Ectodermal cell (in vitro differentiated cells): ENCODE results near the gene ANKS6.

ENCODE experiments used
- H3K27ac ChIP-seq: 2 replicates; pipeline ENCODE4 v1.7.0; 2013; ENCODE audit warnings: mild to moderate bottlenecking, low read depth, low read length; ENCODE audit not compliant: insufficient read depth, poor library complexity, severe bottlenecking
- H3K27me3 ChIP-seq: 2 replicates; pipeline ENCODE4 v1.7.0; 2013; ENCODE audit warnings: mild to moderate bottlenecking, low read length; ENCODE audit not compliant: insufficient read depth, control insufficient read depth, poor library complexity, severe bottlenecking
- H3K36me3 ChIP-seq: one replicate; pipeline ENCODE4 v1.7.0; 2013; ENCODE audit warnings: low read length; ENCODE audit not compliant: control insufficient read depth, insufficient read depth
- H3K4me1 ChIP-seq: one replicate; pipeline ENCODE4 v1.7.0; 2013; ENCODE audit warnings: low read length; ENCODE audit not compliant: control insufficient read depth, insufficient read depth
- H3K4me3 ChIP-seq: 2 replicates; pipeline ENCODE4 v1.7.0; 2013; ENCODE audit warnings: low read depth, low read length, control low read depth; ENCODE audit not compliant: insufficient read depth
- H3K9me3 ChIP-seq: 2 replicates; pipeline ENCODE4 v1.7.0; 2013; ENCODE audit warnings: mild to moderate bottlenecking, low read length, moderate library complexity; ENCODE audit not compliant: control insufficient read depth
- WGBS, 2 experiments: methylation state at CpG; one replicate each; pipeline ENCODE4 v1.1.7; 2013; ENCODE audit warnings: missing lambda C conversion rate in 2 of 2; 5-methylcytosine and 5-hydroxymethylcytosine counted together

Gene ANKS6

DNA sequence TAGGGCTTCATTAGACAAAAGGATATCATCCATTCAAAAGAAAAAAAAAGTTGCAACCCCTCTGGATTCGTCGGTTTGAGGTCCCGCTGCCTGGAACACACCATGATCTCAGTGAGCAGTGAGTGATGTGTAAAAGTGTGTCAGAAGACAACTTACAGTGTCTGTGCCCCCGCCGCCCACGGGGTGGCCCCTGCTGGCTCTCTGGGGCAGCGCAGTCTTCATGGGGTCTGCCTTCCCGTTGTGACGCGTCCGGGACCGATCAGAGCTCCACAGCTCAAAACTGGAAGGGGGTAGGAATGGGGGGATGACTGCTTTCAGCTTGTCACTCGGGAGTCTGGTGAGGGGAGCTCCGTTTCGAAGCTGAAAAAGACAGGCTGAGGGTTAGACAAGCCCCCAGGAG is 22.6 kb downstream of the ANKS6 start:
- H3K27me3 ChIP-seq, result no peaks in the 10 kb centered on the region
- no peak overlapping the region for H3K27ac ChIP-seq
- peaks cover 40% of the 10 kb centered on the region for H3K36me3 ChIP-seq
- 96 to 97% methylated on average over 15 of the region's 15 CpGs for WGBS, 2 experiments
- no peaks in the 10 kb centered on the region for H3K4me1 ChIP-seq
- H3K9me3 ChIP-seq, result no peaks in the 10 kb centered on the region
- no peak overlapping the region for H3K4me3 ChIP-seq

DNA sequence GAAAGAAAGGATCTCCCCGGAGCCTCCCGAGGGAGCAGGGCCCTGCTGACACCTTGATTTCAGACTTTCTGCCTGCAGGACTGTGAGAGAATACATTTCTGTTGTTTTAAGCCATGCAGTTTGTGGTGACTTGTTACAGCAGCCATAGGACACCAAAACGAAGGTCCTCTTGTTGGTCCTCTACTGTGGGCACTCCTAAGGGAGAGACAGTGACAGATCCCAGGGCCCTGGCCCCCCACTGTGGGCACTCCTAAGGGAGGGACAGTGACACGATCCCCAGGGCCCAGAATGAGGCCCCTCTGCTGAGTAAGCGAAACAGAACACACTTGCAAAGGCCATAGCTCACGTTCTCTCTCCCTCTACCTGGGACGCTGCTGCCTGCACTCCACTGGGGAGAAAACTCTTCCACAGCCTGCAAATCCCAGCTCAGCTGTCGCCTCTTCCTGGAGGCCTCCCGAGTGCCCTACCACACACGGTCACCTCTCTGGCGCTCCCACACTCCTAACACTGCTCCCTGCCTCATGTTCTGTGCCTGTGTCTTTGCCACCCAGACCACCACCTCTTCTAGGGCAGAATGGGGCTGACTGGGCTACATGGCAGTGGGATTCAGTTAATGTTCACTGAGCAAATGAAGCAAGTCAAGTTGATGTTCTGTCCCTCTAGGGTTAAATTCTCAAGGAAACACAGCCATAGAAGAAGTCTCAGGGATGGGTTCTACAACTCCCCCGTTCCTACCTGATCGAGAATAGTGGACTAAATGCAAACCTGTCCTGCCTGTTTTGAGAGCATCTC is 23.8 kb downstream of the ANKS6 start:
- no peak overlapping the region for H3K27ac ChIP-seq
- H3K27me3 ChIP-seq, result no peaks in the 10 kb centered on the region
- H3K9me3 ChIP-seq, result no peaks in the 10 kb centered on the region
- peaks cover 44% of the 10 kb centered on the region for H3K36me3 ChIP-seq
- H3K4me1 ChIP-seq, result no peaks in the 10 kb centered on the region
- WGBS, 2 experiments, result 91 to 95% methylated on average over 13 of the region's 13 CpGs
- H3K4me3 ChIP-seq, result no peak overlapping the region

DNA sequence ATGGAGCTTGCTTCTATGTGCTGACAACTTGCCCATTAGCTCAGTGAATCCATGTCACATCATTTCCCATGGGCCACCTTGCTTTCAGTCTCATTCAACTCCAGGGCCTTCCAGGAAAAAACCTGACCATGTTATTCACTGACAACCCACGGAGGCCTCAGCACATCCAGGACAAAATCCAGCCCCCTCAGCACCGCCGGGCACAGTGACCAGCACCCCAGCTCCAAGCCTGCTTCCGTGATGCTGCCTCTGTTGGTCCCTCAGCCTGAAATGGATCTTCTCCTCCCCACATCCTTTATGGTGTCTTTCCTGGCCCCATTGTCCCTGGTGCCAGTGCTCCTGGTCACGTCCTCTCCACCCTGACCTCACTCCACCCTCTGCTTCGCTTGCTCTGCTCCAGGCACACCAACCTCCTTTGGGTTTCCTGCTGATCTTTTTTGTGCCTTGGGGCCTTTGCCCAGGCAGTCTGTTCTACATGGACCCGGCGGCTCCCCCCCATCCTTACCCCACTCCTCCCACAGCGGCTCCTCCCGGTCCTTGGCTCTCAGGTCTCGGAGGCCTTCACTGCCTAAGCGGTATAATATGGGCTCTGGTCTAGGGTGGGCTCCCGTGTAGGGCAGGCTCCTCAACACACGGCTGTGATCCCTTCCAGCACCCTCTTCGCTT is 25.0 kb downstream of the ANKS6 start:
- Histone ChIP-seq H3K27ac (no peak overlapping the region), H3K27me3 (no peaks in the 10 kb centered on the region), H3K36me3 (peaks cover 44% of the 10 kb centered on the region), H3K4me1 (no peaks in the 10 kb centered on the region), H3K4me3 (no peak overlapping the region), H3K9me3 (no peaks in the 10 kb centered on the region)
- WGBS, 2 experiments, result 95 to 96% methylated on average over 15 of the region's 15 CpGs

DNA sequence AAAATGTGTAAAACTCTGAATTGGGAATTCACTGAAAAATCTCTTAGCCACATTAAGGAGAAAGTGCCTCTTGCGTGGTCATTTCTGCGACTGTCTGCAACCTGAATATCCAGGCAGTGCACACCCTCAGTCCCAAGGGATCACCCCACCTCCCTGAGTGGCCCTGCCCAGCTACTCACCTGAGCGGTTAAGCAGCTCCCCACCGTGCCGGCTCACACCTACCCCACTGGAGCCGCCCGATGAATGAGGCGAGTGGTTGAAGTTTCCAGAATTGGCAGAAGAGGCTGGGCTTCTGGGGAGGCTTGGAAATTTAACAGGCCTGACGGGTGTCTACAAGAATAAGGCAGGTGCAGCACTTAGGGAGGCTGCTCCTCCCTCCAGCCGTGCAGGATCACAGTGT is 25.6 kb downstream of the ANKS6 start:
- H3K27ac ChIP-seq, result no peak overlapping the region
- H3K36me3 ChIP-seq, result peaks cover 44% of the 10 kb centered on the region
- H3K9me3 ChIP-seq, result no peaks in the 10 kb centered on the region
- no peak overlapping the region for H3K4me3 ChIP-seq
- no peaks in the 10 kb centered on the region for H3K4me1 ChIP-seq
- H3K27me3 ChIP-seq, result no peaks in the 10 kb centered on the region
- 96% methylated on average over 10 of the region's 10 CpGs for WGBS, 2 experiments

DNA sequence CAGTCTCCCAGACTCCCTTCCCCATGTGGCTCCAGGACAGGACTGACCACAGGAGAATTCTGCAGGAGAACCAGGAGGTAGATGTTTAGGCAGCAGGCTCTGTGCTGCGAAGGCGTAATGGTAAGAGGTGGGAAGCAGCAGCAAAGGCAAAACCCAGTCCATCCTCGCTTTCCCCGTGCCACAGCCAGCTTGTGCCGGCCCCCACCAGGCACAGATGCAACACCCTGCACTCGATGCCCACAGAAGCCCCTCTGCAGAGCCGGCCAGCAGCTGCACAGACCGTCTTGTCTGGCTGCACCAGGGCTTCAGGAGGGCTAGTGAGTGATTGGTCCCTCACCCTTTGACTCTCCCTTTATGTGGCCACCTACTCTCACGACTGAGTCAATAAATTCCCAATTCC is 28.0 kb downstream of the ANKS6 start:
- Histone ChIP-seq H3K27me3 (no peaks in the 10 kb centered on the region), H3K4me1 (no peaks in the 10 kb centered on the region), H3K36me3 (peaks cover 33% of the 10 kb centered on the region), H3K27ac (no peak overlapping the region), H3K4me3 (no peak overlapping the region), H3K9me3 (no peaks in the 10 kb centered on the region)
- WGBS, 2 experiments, result 93 to 95% methylated on average over 9 of the region's 9 CpGs

DNA sequence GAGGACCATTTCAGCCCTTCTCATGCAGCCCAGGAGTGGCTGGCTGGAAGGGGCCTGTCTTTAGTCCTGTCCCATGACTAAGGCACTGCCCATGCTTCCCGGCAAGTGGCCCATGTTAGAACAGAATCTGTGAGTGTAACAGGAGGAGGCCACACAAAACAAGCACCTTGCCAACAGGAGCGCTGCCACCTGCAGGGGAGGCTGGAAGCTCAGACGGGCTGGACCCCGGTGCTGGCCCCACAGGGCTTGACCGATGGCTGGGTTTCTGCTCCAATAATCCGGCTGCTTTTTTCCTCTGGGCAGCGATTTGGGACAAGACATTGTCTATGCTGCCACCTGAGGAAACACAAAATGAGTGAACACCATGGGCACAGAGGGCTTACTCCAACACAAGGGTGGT is 28.4 kb downstream of the ANKS6 start:
- H3K9me3 ChIP-seq, result no peaks in the 10 kb centered on the region
- H3K4me3 ChIP-seq, result no peak overlapping the region
- H3K27me3 ChIP-seq, result no peaks in the 10 kb centered on the region
- WGBS, 2 experiments, result 91 to 94% methylated on average over 7 of the region's 7 CpGs
- H3K36me3 ChIP-seq, result peaks cover 29% of the 10 kb centered on the region
- no peaks in the 10 kb centered on the region for H3K4me1 ChIP-seq
- H3K27ac ChIP-seq, result no peak overlapping the region

DNA sequence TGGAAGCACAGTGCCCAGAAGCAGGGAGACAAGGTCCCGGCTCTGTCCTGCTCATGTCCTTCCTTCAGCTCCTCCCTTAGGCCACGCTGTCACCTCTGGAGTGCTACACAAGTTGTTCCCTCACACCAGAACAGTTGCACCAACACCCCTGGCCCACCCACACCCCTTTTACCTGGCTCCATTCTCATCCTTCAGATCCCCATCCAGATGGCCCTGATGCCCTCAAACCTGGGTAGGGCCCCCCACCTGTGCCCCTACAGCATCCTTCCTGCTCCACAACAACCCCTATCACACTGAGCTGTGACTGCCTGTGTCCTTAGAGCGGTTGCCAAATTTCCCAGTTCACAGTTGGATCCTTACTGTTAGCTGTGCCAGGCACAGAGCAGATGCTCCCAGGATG is 29.2 kb downstream of the ANKS6 start:
- Histone ChIP-seq H3K27me3 (no peaks in the 10 kb centered on the region), H3K9me3 (no peaks in the 10 kb centered on the region), H3K4me3 (no peak overlapping the region), H3K36me3 (peaks cover 24% of the 10 kb centered on the region), H3K4me1 (no peaks in the 10 kb centered on the region), H3K27ac (no peak overlapping the region)
- 94 to 96% methylated on average over 3 of the region's 3 CpGs for WGBS, 2 experiments

DNA sequence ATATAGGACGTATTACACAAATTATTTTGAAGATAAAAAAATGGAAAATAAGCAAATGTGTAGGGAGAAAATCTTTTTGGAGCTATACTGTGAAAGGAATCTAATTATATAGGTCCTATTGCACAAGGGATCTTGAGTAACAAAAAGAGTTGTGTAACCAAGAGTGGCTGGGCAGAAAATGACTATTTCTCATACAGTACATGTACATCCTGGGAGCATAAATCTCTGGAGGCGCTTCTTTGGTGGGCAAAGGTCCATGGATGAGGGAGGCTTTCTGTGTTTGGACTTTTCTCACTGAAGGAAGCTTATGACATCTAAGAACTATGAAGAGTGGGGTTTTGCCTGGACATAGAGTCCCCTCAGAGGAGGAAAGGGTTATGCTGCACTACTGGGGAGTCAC is 29.8 kb downstream of the ANKS6 start:
- WGBS, 2 experiments, result 96 to 97% methylated on average over 2 of the region's 2 CpGs

DNA sequence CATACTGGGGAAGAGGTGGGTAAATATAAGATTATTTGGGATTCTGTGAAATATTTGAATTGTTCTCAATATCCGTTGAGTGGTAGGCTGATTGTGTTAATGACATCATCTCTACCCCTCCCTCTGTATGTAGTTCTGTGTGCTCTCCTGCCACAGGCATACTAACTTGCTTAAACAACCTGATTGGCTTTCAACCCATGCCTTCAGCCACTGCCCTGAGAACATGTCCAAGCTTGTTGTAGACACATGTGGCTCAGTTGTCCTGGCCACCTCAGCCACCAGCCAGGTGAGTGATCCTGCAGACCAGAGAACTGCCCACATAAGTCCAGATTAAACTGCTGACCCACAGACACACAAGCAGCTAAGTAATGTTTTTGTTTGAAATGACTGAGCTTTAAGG is 31.1 kb downstream of the ANKS6 start:
- Histone ChIP-seq H3K36me3 (peaks cover 11% of the 10 kb centered on the region), H3K9me3 (no peaks in the 10 kb centered on the region)
- WGBS, 2 experiments, result 88% methylated on average over 1 of the region's 1 CpG; no CpG with 5 or more reads in 1 of the 2 experiments

More for the DNA sequence above, 29.8 kb downstream of the ANKS6 start:
- no peaks in the 10 kb centered on the region for H3K4me1 ChIP-seq
- no peaks in the 10 kb centered on the region for H3K27me3 ChIP-seq
- H3K27ac ChIP-seq, result no peak overlapping the region
- no peak overlapping the region for H3K4me3 ChIP-seq
- no peaks in the 10 kb centered on the region for H3K9me3 ChIP-seq
- H3K36me3 ChIP-seq, result peaks cover 23% of the 10 kb centered on the region

DNA sequence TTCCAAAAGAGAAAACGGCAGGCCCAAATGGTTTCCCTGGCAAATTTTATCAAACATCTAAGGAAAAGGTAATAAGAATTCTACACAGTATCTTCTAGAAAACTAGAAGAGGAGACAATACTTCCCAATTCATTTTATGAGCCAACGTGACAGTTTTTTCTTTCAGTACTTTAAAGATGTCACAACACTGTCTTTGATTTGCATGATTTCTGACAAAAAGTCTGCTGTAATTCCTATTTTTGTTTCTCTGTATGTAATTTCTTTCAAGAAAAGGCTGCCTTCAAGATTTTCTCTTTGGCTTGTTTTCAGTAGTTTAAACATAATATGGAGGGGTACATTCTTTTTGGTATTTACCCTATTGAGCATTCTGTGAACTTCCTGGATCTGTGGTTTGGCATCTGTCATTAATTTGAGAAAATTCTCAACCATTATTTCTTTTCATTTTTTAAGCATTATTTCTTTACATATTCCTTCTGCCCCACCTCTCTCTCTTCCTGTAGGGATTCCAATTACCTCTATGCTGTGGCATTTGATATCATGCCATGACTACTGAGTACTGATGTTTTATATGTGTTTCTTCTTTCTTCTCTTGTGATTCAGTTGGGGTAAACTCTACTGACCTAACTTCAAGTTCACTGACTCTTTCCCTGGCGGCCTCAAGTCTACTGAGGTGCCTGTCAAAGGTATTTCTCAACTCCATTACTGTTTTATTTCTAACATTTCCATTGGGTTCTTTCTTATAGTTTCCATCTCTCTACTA is 32.2 kb downstream of the ANKS6 start:
- Histone ChIP-seq H3K27ac (no peak overlapping the region), H3K36me3 (peaks cover 14% of the 10 kb centered on the region), H3K4me1 (no peaks in the 10 kb centered on the region), H3K27me3 (no peaks in the 10 kb centered on the region), H3K9me3 (no peaks in the 10 kb centered on the region), H3K4me3 (no peak overlapping the region)
- 98 to 100% methylated on average over 2 to 3 of the region's 3 CpGs for WGBS, 2 experiments

More for the DNA sequence above, 31.1 kb downstream of the ANKS6 start:
- Histone ChIP-seq H3K4me1 (no peaks in the 10 kb centered on the region), H3K4me3 (no peak overlapping the region), H3K27ac (no peak overlapping the region), H3K27me3 (no peaks in the 10 kb centered on the region)
